Liver (tissue), 3 donors: ENCODE results near the gene IFITM10.

Experiments
- YY1 ChIP-seq: IDR thresholded peaks from 2 replicates; pipeline ENCODE4 v1.6.1; 2016; ENCODE audit warnings: antibody characterized with exemption, mild to moderate bottlenecking
- ZBTB33 ChIP-seq: IDR thresholded peaks from 2 replicates; pipeline ENCODE4 v1.6.1; 2016; ENCODE audit warnings: antibody characterized with exemption
- TF ChIP-seq, protein P1 (sequence below): fragments of 150-350 bp; IDR thresholded peaks from 2 replicates; pipeline ENCODE4 v1.5.1; 2017; ENCODE audit warnings: improper control_type of control experiment, low read depth, low read length; ENCODE audit not compliant: missing input control
- TF ChIP-seq, protein P2 (sequence below): IDR thresholded peaks from 2 replicates; pipeline ENCODE4 v1.6.1; 2016; ENCODE audit warnings: antibody characterized with exemption
- donor health status: healthy.
- donor health status: healthy.

DNA sequence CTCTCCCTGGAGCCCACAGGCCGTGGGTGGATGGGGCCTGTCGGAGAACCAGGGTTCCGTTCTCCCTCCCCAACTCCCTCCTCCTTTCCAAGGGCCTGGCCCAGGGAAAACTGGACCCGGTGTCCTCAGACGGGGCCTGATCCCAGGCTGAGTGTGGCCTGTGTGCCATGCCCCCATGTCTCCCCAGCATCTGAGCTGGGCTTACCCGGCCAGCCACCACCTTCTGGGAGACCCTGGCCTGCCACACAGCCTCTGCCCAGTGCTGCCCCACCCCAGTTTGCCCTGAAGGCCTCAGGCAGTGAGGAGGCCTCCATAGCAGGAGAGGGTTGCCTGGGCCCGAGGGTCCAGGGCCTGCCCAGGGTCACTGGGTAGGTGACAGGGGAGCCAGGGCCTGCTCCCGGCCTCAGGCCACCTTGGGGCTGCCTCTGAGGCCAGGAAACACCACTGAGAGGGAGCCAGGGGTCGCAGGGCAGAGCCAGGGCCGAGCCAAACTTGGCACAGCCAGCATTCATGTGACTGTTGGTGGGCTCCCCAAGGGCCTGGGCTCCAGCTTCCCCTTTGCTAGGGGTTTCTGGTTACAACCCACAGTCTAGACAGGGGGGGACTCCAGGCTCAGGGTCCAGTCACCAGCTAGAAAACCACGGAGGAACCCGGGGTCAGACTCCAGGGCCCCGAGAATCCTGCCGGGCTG, 590 bp upstream of the IFITM10 start:
- no peak for TF ChIP-seq ZBTB33
- TF ChIP-seq, protein P1, sequence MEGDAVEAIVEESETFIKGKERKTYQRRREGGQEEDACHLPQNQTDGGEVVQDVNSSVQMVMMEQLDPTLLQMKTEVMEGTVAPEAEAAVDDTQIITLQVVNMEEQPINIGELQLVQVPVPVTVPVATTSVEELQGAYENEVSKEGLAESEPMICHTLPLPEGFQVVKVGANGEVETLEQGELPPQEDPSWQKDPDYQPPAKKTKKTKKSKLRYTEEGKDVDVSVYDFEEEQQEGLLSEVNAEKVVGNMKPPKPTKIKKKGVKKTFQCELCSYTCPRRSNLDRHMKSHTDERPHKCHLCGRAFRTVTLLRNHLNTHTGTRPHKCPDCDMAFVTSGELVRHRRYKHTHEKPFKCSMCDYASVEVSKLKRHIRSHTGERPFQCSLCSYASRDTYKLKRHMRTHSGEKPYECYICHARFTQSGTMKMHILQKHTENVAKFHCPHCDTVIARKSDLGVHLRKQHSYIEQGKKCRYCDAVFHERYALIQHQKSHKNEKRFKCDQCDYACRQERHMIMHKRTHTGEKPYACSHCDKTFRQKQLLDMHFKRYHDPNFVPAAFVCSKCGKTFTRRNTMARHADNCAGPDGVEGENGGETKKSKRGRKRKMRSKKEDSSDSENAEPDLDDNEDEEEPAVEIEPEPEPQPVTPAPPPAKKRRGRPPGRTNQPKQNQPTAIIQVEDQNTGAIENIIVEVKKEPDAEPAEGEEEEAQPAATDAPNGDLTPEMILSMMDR: no peak
- TF ChIP-seq, protein P2, sequence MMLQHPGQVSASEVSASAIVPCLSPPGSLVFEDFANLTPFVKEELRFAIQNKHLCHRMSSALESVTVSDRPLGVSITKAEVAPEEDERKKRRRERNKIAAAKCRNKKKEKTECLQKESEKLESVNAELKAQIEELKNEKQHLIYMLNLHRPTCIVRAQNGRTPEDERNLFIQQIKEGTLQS: no peak
- no peak for TF ChIP-seq YY1
